Liver (tissue), 9 donors: ENCODE data around the gene RTL1. TPM values are rescaled to one million over a fixed set of nuclear protein-coding genes. Genes with fewer than 3 reads are reported as not detected.

Experiments used
- DNase-seq: peaks from one replicate; pipeline ENCODE4 v3.0.0-alpha.2; 2017; ENCODE audit warnings: low spot score
- H3K27ac ChIP-seq, 2 donors: one replicate each; pipeline ENCODE4 v1.7.0; 2013; ENCODE audit warnings: inconsistent platforms in 2 of 2, low read length in 2 of 2, control low read depth in 1 of 2, low read depth in 1 of 2, mild to moderate bottlenecking in 1 of 2
- H3K27me3 ChIP-seq, 4 donors: one replicate each; pipeline versions ENCODE4 v1.6.1 to v1.7.0; 2013; ENCODE audit warnings: low read length in 3 of 4, inconsistent platforms in 1 of 4, mild to moderate bottlenecking in 1 of 4, moderate library complexity in 1 of 4; ENCODE audit not compliant: control insufficient read depth in 4 of 4, insufficient read depth in 4 of 4
- H3K36me3 ChIP-seq, 4 donors: one replicate each; pipeline versions ENCODE4 v1.6.1 to v1.7.0; 2013; ENCODE audit warnings: low read length in 3 of 4, mild to moderate bottlenecking in 3 of 4, low read depth in 1 of 4, moderate library complexity in 1 of 4; ENCODE audit not compliant: control insufficient read depth in 4 of 4, insufficient read depth in 3 of 4
- H3K4me1 ChIP-seq, 4 donors: one replicate each; pipeline versions ENCODE4 v1.6.1 to v1.7.0; 2013; ENCODE audit warnings: low read length in 3 of 4, mild to moderate bottlenecking in 3 of 4, moderate library complexity in 1 of 4; ENCODE audit not compliant: control insufficient read depth in 4 of 4, insufficient read depth in 4 of 4
- H3K4me3 ChIP-seq, 3 donors: one replicate each; pipeline versions ENCODE4 v1.6.1 to v1.7.0; 2013; ENCODE audit warnings: low read length in 3 of 3, control low read depth in 1 of 3, low read depth in 1 of 3, mild to moderate bottlenecking in 1 of 3
- H3K9ac ChIP-seq, 2 donors: one replicate each; pipeline ENCODE4 v1.7.0; 2013; ENCODE audit warnings: low read length in 2 of 2, mild to moderate bottlenecking in 2 of 2, moderate library complexity in 2 of 2, control low read depth in 1 of 2, low read depth in 1 of 2
- H3K9me3 ChIP-seq, 4 donors: one replicate each; pipeline versions ENCODE4 v1.6.1 to v1.7.0; 2013; ENCODE audit warnings: low read length in 3 of 4; ENCODE audit not compliant: control insufficient read depth in 4 of 4
- EGR1 ChIP-seq, 2 donors: IDR thresholded peaks; 2 replicates each; pipeline ENCODE4 v1.6.1; 2016 to 2018; ENCODE audit warnings: antibody characterized with exemption in 2 of 2, low read depth in 2 of 2
- FOXA1 ChIP-seq: IDR thresholded peaks from 2 replicates; pipeline ENCODE4 v1.6.1; 2016; ENCODE audit warnings: antibody characterized with exemption
- FOXA2 ChIP-seq: IDR thresholded peaks from 2 replicates; pipeline ENCODE4 v1.6.1; 2016; ENCODE audit warnings: antibody characterized with exemption
- GABPA ChIP-seq, 2 donors: IDR thresholded peaks in 1 of 2; conservative IDR thresholded peaks in 1 of 2; 2 replicates each; pipeline ENCODE4 v1.6.1; 2016; ENCODE audit warnings: antibody characterized with exemption in 2 of 2, mild to moderate bottlenecking in 1 of 2, moderate library complexity in 1 of 2
- HNF4A ChIP-seq, 2 donors: conservative IDR thresholded peaks; 2 replicates each; pipeline ENCODE4 v1.6.1; 2016; ENCODE audit warnings: antibody characterized with exemption in 2 of 2, mild to moderate bottlenecking in 2 of 2
- HNF4G ChIP-seq: IDR thresholded peaks from 2 replicates; pipeline ENCODE4 v1.6.1; 2016; ENCODE audit warnings: antibody characterized with exemption
- JUND ChIP-seq, 2 donors: IDR thresholded peaks; 2 replicates each; pipeline ENCODE4 v1.6.1; 2016; ENCODE audit warnings: antibody characterized with exemption in 2 of 2
- RAD21 ChIP-seq, 2 donors: IDR thresholded peaks; 2 replicates each; pipeline ENCODE4 v1.6.1; 2016; ENCODE audit warnings: antibody characterized with exemption in 2 of 2, mild to moderate bottlenecking in 2 of 2
- RXRA ChIP-seq, 2 donors: IDR thresholded peaks; 2 replicates each; pipeline ENCODE4 v1.6.1; 2017 to 2018; ENCODE audit warnings: antibody characterized with exemption in 2 of 2, mild to moderate bottlenecking in 1 of 2
- SP1 ChIP-seq: IDR thresholded peaks from 2 replicates; pipeline ENCODE4 v1.6.1; 2018; ENCODE audit warnings: antibody characterized with exemption, mild to moderate bottlenecking
- TAF1 ChIP-seq: conservative IDR thresholded peaks from 2 replicates; pipeline ENCODE4 v1.6.1; 2016; ENCODE audit warnings: antibody characterized with exemption, mild to moderate bottlenecking
- YY1 ChIP-seq: IDR thresholded peaks from 2 replicates; pipeline ENCODE4 v1.6.1; 2016; ENCODE audit warnings: antibody characterized with exemption, mild to moderate bottlenecking
- WGBS: extraction: QIAGEN DNeasy Blood & Tissue Kit; methylation state at CpG from one replicate; pipeline ENCODE4 v1.1.7; 2013; 5-methylcytosine and 5-hydroxymethylcytosine counted together
- polyA plus RNA-seq, 2 donors: library from polyadenylated mRNA; stranded (reverse) in 1 of 2; unstranded in 1 of 2; fragments of 200-250 nt in 1 of 2; fragments of >200 nt in 1 of 2; fragmentation: Nextera tagmentation in 1 of 2; extraction: Ambion mirVana in 1 of 2; gene quantifications; one replicate each; pipeline versions ENCODE4 v1.2.1 to v1.2.3, GENCODE V29; 2013 to 2015
- total RNA-seq, 2 donors: library from RNA; depleted of rRNA; stranded (reverse); fragments of >200 nt; gene quantifications; one replicate each; pipeline ENCODE4 v1.2.3, GENCODE V29; 2014
- TF ChIP-seq, protein P1 (sequence below): IDR thresholded peaks from 2 replicates; pipeline ENCODE4 v1.6.1; 2016; ENCODE audit warnings: antibody characterized with exemption
- TF ChIP-seq, protein P2 (sequence below): fragments of 150-350 bp; IDR thresholded peaks from 2 replicates; pipeline ENCODE4 v1.5.1; 2017; ENCODE audit warnings: improper control_type of control experiment, low read depth, low read length; ENCODE audit not compliant: missing input control
- TF ChIP-seq, protein P3 (sequence below): IDR thresholded peaks from 2 replicates; pipeline ENCODE4 v1.6.1; 2016; ENCODE audit warnings: antibody characterized with exemption
- TF ChIP-seq, protein P4 (sequence below): IDR thresholded peaks from 2 replicates; pipeline ENCODE4 v1.6.1; 2016; ENCODE audit warnings: antibody characterized with exemption, mild to moderate bottlenecking
- TF ChIP-seq, protein P5 (sequence below): IDR thresholded peaks from 2 replicates; pipeline ENCODE4 v1.6.1; 2016; ENCODE audit warnings: antibody characterized with exemption
- donor health status: healthy.
- donor health status: healthy.
- donor health status: healthy.
- donor health status: healthy.
- donor health status: healthy.

RTL1 gene
- total and polyA plus RNA-seq, 4 donors, result 0.04 to 0.05 TPM; not detected in 2

DNA sequence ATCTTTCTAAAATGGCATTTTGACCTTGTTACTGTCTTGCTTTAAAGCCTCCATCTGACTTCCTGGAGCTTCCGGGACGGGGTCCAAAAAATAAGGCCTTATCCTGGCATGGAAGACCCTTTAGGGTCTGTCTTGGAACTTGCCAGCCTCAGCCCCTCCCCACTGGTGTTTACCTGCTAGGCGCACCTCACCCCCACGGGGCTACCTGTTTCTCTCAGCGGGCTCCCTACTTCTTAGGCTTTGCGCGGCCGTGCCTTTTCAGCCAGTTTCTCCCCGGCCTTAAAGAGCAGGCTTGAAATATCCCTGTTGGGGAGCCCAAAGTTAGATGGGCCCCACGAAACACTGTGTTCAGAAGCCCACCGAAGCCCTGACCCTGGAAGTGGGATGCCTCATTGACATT, 5.1 kb downstream of the RTL1 start:
- no peak overlapping the region for H3K4me3 ChIP-seq
- WGBS, result 70% methylated on average over 11 of the region's 11 CpGs
- H3K36me3 ChIP-seq, result no peaks in the 10 kb centered on the region
- no peak overlapping the region for H3K9ac ChIP-seq
- peaks cover 0 to 3% (median 2%) of the 10 kb centered on the region in 4 donors for H3K4me1 ChIP-seq
- no peak for DNase-seq
- TF ChIP-seq, protein P1, sequence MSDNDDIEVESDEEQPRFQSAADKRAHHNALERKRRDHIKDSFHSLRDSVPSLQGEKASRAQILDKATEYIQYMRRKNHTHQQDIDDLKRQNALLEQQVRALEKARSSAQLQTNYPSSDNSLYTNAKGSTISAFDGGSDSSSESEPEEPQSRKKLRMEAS, result no peak
- no peak for TF ChIP-seq EGR1 (IDR thresholded peaks at IDR 0.05; ENCODE audit: low read depth in 2 of 2)
- TF ChIP-seq FOXA2, result no peak
- TF ChIP-seq, protein P2, sequence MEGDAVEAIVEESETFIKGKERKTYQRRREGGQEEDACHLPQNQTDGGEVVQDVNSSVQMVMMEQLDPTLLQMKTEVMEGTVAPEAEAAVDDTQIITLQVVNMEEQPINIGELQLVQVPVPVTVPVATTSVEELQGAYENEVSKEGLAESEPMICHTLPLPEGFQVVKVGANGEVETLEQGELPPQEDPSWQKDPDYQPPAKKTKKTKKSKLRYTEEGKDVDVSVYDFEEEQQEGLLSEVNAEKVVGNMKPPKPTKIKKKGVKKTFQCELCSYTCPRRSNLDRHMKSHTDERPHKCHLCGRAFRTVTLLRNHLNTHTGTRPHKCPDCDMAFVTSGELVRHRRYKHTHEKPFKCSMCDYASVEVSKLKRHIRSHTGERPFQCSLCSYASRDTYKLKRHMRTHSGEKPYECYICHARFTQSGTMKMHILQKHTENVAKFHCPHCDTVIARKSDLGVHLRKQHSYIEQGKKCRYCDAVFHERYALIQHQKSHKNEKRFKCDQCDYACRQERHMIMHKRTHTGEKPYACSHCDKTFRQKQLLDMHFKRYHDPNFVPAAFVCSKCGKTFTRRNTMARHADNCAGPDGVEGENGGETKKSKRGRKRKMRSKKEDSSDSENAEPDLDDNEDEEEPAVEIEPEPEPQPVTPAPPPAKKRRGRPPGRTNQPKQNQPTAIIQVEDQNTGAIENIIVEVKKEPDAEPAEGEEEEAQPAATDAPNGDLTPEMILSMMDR, result no peak
- no peak for TF ChIP-seq TAF1
- TF ChIP-seq, protein P3, sequence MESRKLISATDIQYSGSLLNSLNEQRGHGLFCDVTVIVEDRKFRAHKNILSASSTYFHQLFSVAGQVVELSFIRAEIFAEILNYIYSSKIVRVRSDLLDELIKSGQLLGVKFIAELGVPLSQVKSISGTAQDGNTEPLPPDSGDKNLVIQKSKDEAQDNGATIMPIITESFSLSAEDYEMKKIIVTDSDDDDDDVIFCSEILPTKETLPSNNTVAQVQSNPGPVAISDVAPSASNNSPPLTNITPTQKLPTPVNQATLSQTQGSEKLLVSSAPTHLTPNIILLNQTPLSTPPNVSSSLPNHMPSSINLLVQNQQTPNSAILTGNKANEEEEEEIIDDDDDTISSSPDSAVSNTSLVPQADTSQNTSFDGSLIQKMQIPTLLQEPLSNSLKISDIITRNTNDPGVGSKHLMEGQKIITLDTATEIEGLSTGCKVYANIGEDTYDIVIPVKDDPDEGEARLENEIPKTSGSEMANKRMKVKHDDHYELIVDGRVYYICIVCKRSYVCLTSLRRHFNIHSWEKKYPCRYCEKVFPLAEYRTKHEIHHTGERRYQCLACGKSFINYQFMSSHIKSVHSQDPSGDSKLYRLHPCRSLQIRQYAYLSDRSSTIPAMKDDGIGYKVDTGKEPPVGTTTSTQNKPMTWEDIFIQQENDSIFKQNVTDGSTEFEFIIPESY, result no peak
- no peak for TF ChIP-seq YY1
- TF ChIP-seq HNF4A (conservative IDR thresholded peaks at IDR 0.05), result no peak
- TF ChIP-seq, protein P4, sequence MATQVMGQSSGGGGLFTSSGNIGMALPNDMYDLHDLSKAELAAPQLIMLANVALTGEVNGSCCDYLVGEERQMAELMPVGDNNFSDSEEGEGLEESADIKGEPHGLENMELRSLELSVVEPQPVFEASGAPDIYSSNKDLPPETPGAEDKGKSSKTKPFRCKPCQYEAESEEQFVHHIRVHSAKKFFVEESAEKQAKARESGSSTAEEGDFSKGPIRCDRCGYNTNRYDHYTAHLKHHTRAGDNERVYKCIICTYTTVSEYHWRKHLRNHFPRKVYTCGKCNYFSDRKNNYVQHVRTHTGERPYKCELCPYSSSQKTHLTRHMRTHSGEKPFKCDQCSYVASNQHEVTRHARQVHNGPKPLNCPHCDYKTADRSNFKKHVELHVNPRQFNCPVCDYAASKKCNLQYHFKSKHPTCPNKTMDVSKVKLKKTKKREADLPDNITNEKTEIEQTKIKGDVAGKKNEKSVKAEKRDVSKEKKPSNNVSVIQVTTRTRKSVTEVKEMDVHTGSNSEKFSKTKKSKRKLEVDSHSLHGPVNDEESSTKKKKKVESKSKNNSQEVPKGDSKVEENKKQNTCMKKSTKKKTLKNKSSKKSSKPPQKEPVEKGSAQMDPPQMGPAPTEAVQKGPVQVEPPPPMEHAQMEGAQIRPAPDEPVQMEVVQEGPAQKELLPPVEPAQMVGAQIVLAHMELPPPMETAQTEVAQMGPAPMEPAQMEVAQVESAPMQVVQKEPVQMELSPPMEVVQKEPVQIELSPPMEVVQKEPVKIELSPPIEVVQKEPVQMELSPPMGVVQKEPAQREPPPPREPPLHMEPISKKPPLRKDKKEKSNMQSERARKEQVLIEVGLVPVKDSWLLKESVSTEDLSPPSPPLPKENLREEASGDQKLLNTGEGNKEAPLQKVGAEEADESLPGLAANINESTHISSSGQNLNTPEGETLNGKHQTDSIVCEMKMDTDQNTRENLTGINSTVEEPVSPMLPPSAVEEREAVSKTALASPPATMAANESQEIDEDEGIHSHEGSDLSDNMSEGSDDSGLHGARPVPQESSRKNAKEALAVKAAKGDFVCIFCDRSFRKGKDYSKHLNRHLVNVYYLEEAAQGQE, result no peak
- TF ChIP-seq RAD21 (IDR thresholded peaks at IDR 0.05), result no peak
- TF ChIP-seq, protein P5, sequence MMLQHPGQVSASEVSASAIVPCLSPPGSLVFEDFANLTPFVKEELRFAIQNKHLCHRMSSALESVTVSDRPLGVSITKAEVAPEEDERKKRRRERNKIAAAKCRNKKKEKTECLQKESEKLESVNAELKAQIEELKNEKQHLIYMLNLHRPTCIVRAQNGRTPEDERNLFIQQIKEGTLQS, result no peak
- no peak for TF ChIP-seq FOXA1
- H3K27me3 ChIP-seq, result peaks cover 0 to 11% (median 0%) of the 10 kb centered on the region in 4 donors
- no peak overlapping the region for H3K27ac ChIP-seq
- no peaks in the 10 kb centered on the region for H3K9me3 ChIP-seq

DNA sequence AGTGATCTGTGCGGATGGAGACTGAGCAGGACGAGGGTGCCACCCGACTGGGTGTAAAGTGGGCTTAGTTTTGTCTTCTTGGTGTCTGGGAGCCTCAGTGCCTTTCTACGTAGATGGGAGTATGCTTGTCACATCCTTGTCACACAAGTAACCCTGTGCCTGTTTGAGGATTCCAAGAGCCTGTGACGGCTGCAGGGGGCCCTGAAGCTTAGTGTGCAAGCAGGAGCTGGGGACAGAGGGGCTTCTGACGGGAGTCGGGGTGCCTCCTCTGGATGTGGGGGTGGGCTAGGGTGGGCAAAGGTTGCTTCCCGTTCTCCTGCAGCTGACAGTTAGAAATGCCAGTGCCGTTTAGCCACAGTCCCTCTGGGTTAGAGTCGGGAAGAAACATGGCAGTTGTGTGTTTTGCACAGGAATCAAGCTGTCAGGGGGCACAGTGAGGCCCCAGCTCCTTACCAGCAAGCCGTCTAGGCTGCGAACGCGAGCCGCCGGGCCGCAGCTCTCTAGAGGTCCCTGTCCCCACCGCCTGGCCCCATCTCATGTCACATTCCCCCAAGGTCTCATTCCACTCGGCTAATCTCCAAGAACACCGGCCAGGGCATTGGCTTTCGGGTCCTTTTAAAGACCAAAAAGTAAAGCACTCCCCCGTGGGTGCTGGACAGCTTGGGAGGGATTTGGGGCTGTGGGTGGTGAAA, 7.0 kb downstream of the RTL1 start:
- Histone ChIP-seq H3K27ac (no peak overlapping the region), H3K4me3 (no peak overlapping the region), H3K9me3 (no peaks in the 10 kb centered on the region), H3K27me3 (peaks cover 0 to 7% (median under 1%) of the 10 kb centered on the region in 4 donors), H3K36me3 (no peaks in the 10 kb centered on the region), H3K4me1 (peaks cover 0 to 3% (median 2%) of the 10 kb centered on the region in 4 donors), H3K9ac (no peak overlapping the region)
- DNase-seq, result peak; percentile 21
- 58% methylated on average over 22 of the region's 22 CpGs for WGBS
- TF ChIP-seq, protein P3, result no peak
- TF ChIP-seq EGR1 (IDR thresholded peaks at IDR 0.05; ENCODE audit: low read depth in 2 of 2), result no peak
- TF ChIP-seq GABPA (IDR thresholded peaks at IDR 0.05 in 1 of 2, conservative IDR thresholded peaks at IDR 0.05 in 1 of 2), result no peak
- no peak for TF ChIP-seq RAD21 (IDR thresholded peaks at IDR 0.05)
- no peak for TF ChIP-seq FOXA1
- no peak for TF ChIP-seq RXRA (IDR thresholded peaks at IDR 0.05)
- no peak for TF ChIP-seq HNF4G
- no peak for TF ChIP-seq SP1
- no peak for TF ChIP-seq FOXA2
- TF ChIP-seq, protein P4, result no peak
- no peak for TF ChIP-seq JUND (IDR thresholded peaks at IDR 0.05)
- TF ChIP-seq, protein P1, result no peak
